ENCODE results near the gene USP43.

GRCh38 chr17:9635340-9635739 is 10.0 kb upstream of the USP43 start:
- TF ChIP-seq, protein P1, sequence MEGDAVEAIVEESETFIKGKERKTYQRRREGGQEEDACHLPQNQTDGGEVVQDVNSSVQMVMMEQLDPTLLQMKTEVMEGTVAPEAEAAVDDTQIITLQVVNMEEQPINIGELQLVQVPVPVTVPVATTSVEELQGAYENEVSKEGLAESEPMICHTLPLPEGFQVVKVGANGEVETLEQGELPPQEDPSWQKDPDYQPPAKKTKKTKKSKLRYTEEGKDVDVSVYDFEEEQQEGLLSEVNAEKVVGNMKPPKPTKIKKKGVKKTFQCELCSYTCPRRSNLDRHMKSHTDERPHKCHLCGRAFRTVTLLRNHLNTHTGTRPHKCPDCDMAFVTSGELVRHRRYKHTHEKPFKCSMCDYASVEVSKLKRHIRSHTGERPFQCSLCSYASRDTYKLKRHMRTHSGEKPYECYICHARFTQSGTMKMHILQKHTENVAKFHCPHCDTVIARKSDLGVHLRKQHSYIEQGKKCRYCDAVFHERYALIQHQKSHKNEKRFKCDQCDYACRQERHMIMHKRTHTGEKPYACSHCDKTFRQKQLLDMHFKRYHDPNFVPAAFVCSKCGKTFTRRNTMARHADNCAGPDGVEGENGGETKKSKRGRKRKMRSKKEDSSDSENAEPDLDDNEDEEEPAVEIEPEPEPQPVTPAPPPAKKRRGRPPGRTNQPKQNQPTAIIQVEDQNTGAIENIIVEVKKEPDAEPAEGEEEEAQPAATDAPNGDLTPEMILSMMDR (IDR thresholded peaks at IDR 0.05 in 4 of 5, conservative IDR thresholded peaks at IDR 0.05 in 1 of 5) = no peak
- no peak for TF ChIP-seq POLR2A (IDR thresholded peaks at IDR 0.05)
